Peyer's patch (tissue), 4 donors: ENCODE measurements around the gene PDZD7. TPM values are rescaled to one million over a fixed set of nuclear protein-coding genes. Genes with fewer than 3 reads are reported as not detected.

ENCODE experiments used
- DNase-seq, 3 donors: peaks; one replicate each; pipeline ENCODE4 v3.0.0-alpha.2; 2017 to 2019
- H3K27ac ChIP-seq, 4 donors: fragments of 200-600 bp; sonication (generic); one replicate each; pipeline ENCODE4 v1.5.1; 2016 to 2019
- H3K27me3 ChIP-seq, 2 donors: fragments of 200-600 bp; sonication (generic); one replicate each; pipeline ENCODE4 v1.5.1; 2019
- H3K36me3 ChIP-seq, 3 donors: fragments of 200-600 bp; sonication (generic); one replicate each; pipeline ENCODE4 v1.5.1; 2016 to 2019
- H3K4me1 ChIP-seq, 4 donors: fragments of 200-600 bp; sonication (generic); one replicate each; pipeline ENCODE4 v1.5.1; 2016 to 2019
- H3K4me3 ChIP-seq, 4 donors: fragments of 200-600 bp; sonication (generic); 1 replicate in 3 of 4; 2 replicates in 1 of 4; pipeline ENCODE4 v1.5.1; 2016 to 2019; ENCODE audit warnings: mild to moderate bottlenecking in 1 of 4
- H3K9me3 ChIP-seq, 4 donors: fragments of 200-600 bp; sonication (generic); one replicate each; pipeline ENCODE4 v1.5.1; 2016 to 2019; ENCODE audit warnings: mild to moderate bottlenecking in 1 of 4
- POLR2A ChIP-seq, 2 donors: fragments of 450-650 bp; IDR thresholded peaks; one replicate each; pipeline ENCODE4 v1.5.1; 2017; ENCODE audit warnings: antibody characterized with exemption in 2 of 2, mild to moderate bottlenecking in 2 of 2, moderate library complexity in 2 of 2
- total RNA-seq, 4 donors: library from RNA; depleted of rRNA; stranded (reverse); fragments of >200 nt; gene quantifications; one replicate each; pipeline ENCODE4 v1.1.0, GENCODE V29; 2016
- TF ChIP-seq, protein P1 (sequence below), 6 experiments: fragments of 450-650 bp in 4 of 6; fragments of 200-600 bp in 2 of 6; sonication (generic) in 1 of 6; IDR thresholded peaks; one replicate each; pipeline ENCODE4 v1.5.1; 2017 to 2019; ENCODE audit warnings: antibody characterized with exemption in 6 of 6, mild to moderate bottlenecking in 3 of 6, moderate library complexity in 1 of 6

Gene PDZD7
- total RNA-seq, 4 donors from 2014 or later, result 0.83 to 58.7 (median 51.3) TPM

DNA sequence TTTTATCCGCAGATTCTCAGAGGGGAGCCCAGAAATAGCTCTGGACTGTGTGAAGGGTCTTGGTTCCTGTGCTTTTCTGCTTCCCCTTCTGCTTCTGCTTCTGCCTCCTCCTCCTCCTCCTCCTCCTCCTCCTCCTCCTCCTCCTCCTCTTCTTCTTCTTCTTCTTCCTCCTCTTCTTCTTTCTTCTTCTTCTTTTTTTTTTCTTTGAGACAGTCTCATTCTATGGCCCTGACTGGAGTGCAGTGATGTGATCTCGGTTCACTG is 11.6 kb downstream of the PDZD7 start:
- H3K9me3 ChIP-seq, result no peaks in the 10 kb centered on the region
- TF ChIP-seq POLR2A (IDR thresholded peaks at IDR 0.05), result no peak
- no peaks in the 10 kb centered on the region for H3K36me3 ChIP-seq
- no peak for DNase-seq
- H3K27ac ChIP-seq, result no peak overlapping the region
- H3K4me3 ChIP-seq, result no peak overlapping the region
- H3K4me1 ChIP-seq, result peaks cover 0 to 9% (median 7%) of the 10 kb centered on the region in 4 donors
- H3K27me3 ChIP-seq, result no peaks in the 10 kb centered on the region

DNA sequence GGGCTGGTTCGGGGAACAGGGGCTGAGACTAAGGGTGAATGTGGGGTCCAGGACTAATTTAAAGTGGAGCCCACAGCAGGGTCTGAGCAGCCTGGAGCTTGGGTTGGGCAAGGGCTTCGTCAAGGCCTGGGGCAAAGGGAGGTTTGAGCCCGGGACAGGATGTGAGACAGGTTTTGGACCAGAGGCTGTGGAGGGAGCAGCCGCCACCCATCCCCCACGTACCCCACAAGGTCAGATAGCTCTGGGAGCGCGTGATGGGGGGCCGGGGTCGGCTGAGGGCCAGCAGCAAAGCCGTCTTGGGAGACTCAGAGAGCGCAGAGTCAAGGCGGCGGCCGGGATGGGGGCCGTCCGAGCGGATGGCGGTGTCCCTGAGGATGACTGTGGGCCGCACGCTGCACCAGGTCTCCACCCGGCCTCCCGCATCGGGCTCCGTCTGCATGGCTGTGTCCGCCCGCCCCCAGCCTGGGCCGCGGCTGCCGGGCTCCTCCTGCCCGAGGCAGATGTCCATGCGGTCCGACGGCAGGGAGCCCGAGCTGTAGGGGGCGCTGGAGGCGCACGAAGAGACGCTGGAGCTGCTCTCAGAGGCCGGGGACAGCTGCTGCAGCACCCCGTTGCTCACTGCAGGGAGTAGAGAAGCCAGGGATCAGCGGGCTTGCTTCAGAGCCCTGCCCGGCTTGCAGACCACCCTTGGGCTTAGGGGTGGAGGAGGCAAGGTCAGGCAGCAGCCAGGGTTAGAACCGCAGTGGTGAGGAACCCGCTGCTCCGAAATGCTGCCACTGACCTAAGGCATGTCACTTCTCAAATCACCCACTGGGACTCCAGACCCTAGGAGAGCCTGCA is 12.1 kb downstream of the PDZD7 start:
- H3K27ac ChIP-seq, result no peak overlapping the region
- no peaks in the 10 kb centered on the region for H3K36me3 ChIP-seq
- TF ChIP-seq, protein P1, sequence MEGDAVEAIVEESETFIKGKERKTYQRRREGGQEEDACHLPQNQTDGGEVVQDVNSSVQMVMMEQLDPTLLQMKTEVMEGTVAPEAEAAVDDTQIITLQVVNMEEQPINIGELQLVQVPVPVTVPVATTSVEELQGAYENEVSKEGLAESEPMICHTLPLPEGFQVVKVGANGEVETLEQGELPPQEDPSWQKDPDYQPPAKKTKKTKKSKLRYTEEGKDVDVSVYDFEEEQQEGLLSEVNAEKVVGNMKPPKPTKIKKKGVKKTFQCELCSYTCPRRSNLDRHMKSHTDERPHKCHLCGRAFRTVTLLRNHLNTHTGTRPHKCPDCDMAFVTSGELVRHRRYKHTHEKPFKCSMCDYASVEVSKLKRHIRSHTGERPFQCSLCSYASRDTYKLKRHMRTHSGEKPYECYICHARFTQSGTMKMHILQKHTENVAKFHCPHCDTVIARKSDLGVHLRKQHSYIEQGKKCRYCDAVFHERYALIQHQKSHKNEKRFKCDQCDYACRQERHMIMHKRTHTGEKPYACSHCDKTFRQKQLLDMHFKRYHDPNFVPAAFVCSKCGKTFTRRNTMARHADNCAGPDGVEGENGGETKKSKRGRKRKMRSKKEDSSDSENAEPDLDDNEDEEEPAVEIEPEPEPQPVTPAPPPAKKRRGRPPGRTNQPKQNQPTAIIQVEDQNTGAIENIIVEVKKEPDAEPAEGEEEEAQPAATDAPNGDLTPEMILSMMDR (IDR thresholded peaks at IDR 0.05), result peak in 4 of 6 experiments; percentile 72 to 92 (median 86)
- TF ChIP-seq POLR2A (IDR thresholded peaks at IDR 0.05), result no peak
- H3K4me1 ChIP-seq, result peaks cover 0 to 9% (median 7%) of the 10 kb centered on the region in 4 donors
- peak; percentile 45 to 93 (median 93) for DNase-seq
- H3K27me3 ChIP-seq, result no peaks in the 10 kb centered on the region
- H3K4me3 ChIP-seq, result no peak overlapping the region
- H3K9me3 ChIP-seq, result no peaks in the 10 kb centered on the region

DNA sequence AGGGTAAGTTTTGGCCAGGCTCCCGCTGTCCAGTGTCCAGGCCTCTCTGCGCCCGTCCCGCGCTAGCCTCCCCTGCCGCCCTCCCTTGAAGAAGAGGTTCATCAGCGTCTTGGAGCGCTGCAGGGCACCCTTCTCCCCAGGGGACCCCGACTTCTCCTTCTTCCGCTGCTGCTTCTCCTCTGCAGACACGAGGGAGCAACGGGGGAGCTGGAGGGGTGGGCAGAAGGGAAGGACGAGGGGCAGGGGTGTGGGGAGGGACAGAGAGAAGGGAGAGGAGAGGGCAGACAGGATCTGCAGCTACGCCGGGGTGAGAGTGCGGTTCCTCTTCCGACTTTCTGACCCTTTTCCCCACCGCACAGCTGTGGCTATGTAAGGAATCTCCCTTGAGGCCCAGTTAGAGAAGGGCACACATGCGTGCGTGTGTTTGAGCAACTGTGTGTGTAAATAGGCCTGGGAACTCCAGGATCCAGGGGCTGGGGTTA is 12.8 kb downstream of the PDZD7 start:
- DNase-seq, result no peak
- Histone ChIP-seq H3K27ac (no peak overlapping the region), H3K9me3 (no peaks in the 10 kb centered on the region), H3K4me1 (peaks cover 0 to 14% (median 7%) of the 10 kb centered on the region in 4 donors), H3K27me3 (no peaks in the 10 kb centered on the region), H3K36me3 (no peaks in the 10 kb centered on the region), H3K4me3 (no peak overlapping the region)
- TF ChIP-seq, protein P1 (IDR thresholded peaks at IDR 0.05), result no peak
- TF ChIP-seq POLR2A (IDR thresholded peaks at IDR 0.05), result no peak

DNA sequence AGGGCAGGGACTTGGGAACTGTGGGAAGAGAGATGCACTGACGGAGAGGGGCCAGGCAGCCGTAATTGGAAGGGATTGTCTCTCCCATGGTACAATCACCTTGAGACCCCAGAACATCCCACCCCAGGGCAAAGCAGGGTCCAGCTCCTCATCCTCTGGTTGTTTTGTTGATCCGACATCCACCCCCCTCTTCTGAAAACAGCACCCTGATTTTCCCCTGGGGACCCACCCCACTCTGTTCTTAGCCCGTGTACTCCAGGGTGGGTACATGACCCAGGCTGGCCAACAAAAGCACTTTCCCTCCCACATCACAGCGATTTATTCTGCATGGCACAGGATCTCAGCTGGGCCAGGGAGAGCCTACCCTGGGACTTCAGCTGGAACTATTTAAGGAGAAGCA is 14.1 kb downstream of the PDZD7 start:
- no peak overlapping the region for H3K27ac ChIP-seq
- H3K27me3 ChIP-seq, result no peaks in the 10 kb centered on the region
- no peaks in the 10 kb centered on the region for H3K36me3 ChIP-seq
- no peak for TF ChIP-seq POLR2A (IDR thresholded peaks at IDR 0.05)
- TF ChIP-seq, protein P1 (IDR thresholded peaks at IDR 0.05), result no peak
- no peaks in the 10 kb centered on the region for H3K9me3 ChIP-seq
- H3K4me1 ChIP-seq, result peaks cover 0 to 25% (median 10%) of the 10 kb centered on the region in 4 donors
- no peak for DNase-seq
- no peak overlapping the region for H3K4me3 ChIP-seq

DNA sequence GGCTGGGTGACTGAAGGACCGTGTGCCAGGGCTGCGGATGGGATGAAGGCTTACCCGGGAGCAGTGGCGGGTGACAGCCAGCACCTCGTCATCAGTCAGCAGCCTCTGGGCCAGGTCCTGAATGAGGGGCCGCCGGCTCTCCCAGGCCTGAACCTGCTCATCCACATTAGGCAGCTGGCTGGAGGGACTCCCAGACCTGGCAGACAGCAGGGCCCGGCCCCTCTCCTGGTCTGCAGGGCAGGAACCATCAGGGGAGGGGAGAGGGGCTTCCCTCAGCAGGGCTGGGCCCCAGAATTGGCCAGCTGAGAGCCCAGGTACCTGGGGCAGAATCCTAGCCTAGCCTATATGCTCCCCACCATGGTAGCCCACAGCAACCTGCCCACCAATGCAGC is 15.4 kb downstream of the PDZD7 start:
- no peaks in the 10 kb centered on the region for H3K27me3 ChIP-seq
- no peaks in the 10 kb centered on the region for H3K36me3 ChIP-seq
- H3K4me3 ChIP-seq, result no peak overlapping the region
- DNase-seq, result no peak
- H3K27ac ChIP-seq, result no peak overlapping the region
- H3K4me1 ChIP-seq, result peaks cover 0 to 25% (median 10%) of the 10 kb centered on the region in 4 donors
- no peaks in the 10 kb centered on the region for H3K9me3 ChIP-seq
- TF ChIP-seq, protein P1 (IDR thresholded peaks at IDR 0.05), result no peak
- no peak for TF ChIP-seq POLR2A (IDR thresholded peaks at IDR 0.05)

DNA sequence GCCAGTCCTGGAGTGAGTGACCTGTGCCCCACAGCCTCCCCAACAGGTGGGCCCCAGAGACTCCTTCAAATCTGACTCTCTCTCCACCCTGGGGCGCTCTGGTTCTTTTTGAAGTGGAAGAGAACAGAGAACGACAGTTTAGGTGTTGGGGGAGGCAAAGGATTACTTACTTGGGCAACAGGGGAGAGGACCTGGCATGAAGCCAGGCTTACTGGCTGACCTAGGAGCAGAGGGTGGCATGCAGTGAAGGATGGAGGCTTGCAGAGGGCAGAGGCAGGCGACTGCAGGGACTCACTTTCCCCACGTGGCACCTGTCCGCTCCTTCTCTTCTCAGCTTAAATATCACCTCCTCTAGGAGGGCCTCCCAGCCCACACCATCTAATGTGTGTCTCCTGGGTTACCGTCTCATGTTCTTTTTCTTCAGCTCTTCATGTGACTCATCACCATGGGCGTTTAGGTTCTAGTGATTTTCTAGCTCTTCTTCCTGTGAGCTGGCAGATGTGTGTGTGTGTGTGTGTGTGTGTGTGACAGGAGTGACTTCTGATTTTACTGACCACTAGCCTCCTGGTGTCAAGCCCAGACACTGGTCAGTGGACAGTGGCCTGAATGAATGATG is 15.9 kb downstream of the PDZD7 start:
- no peaks in the 10 kb centered on the region for H3K36me3 ChIP-seq
- no peaks in the 10 kb centered on the region for H3K27me3 ChIP-seq
- H3K4me1 ChIP-seq, result peaks cover 0 to 25% (median 10%) of the 10 kb centered on the region in 4 donors
- no peak overlapping the region for H3K4me3 ChIP-seq
- no peaks in the 10 kb centered on the region for H3K9me3 ChIP-seq
- DNase-seq, result no peak
- TF ChIP-seq POLR2A (IDR thresholded peaks at IDR 0.05), result no peak
- TF ChIP-seq, protein P1 (IDR thresholded peaks at IDR 0.05), result no peak
- H3K27ac ChIP-seq, result no peak overlapping the region
